PC-3 (cell line): ENCODE results near the gene RFC1.

Experiments used
- EZH2phosphoT487 ChIP-seq: fragments of 300-600 bp; sonication (generic); IDR thresholded peaks from 2 replicates; pipeline ENCODE4 v1.6.1; 2018; ENCODE audit warnings: mild to moderate bottlenecking, antibody characterized with exemption, low read length, borderline replicate concordance
- TF ChIP-seq, protein P1 (sequence below): fragments of 300-600 bp; sonication (generic); conservative IDR thresholded peaks from 2 replicates; pipeline ENCODE4 v1.5.1; 2017; ENCODE audit warnings: antibody characterized with exemption, low read depth, mild to moderate bottlenecking, low read length

DNA sequence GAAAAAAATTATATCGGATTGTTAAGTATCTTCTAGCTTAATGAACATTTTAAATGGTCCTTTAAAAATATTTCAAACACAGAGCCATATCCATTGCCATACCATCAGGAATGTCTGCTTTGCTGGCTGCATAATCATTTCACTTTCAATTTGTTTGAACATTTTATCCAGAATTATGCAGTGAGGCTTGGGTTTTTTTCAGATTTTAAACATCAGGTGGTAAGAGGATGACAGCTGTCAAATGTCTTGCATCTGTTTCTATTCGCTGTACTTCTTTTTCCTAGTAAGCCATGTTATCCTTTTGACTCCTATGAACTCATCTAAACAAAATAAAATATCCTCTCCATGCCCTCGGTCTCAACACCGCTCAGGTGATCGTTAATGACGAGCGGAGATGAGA, 802 bp downstream of the RFC1 start:
- TF ChIP-seq, protein P1, sequence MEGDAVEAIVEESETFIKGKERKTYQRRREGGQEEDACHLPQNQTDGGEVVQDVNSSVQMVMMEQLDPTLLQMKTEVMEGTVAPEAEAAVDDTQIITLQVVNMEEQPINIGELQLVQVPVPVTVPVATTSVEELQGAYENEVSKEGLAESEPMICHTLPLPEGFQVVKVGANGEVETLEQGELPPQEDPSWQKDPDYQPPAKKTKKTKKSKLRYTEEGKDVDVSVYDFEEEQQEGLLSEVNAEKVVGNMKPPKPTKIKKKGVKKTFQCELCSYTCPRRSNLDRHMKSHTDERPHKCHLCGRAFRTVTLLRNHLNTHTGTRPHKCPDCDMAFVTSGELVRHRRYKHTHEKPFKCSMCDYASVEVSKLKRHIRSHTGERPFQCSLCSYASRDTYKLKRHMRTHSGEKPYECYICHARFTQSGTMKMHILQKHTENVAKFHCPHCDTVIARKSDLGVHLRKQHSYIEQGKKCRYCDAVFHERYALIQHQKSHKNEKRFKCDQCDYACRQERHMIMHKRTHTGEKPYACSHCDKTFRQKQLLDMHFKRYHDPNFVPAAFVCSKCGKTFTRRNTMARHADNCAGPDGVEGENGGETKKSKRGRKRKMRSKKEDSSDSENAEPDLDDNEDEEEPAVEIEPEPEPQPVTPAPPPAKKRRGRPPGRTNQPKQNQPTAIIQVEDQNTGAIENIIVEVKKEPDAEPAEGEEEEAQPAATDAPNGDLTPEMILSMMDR, result no peak
- no peak for TF ChIP-seq EZH2phosphoT487
